ENCODE measurements around the gene PPY. TPM values are rescaled to one million over a fixed set of nuclear protein-coding genes. Genes with fewer than 3 reads are reported as not detected.

Gene PPY
- total RNA-seq, 3 donors from 2014 or later: not detected

- peak within 1 kb of the TSS in 2 of 3 donors; percentile 16 to 53 for H3K4me3 ChIP-seq
- H3K27ac ChIP-seq: no peak within 1 kb of the TSS
- no peaks in the 10 kb centered on the region for H3K36me3 ChIP-seq
- TF ChIP-seq POLR2A (IDR thresholded peaks at IDR 0.05) (no peak), POLR2AphosphoS5 (IDR thresholded peaks at IDR 0.05) (no peak), CTCF (IDR thresholded peaks at IDR 0.05) (no peak)
- DNase-seq (ENCODE audit: low spot score in 2 of 2): no peak
- H3K9me3 ChIP-seq: no peaks in the 10 kb centered on the region
- intact Hi-C loops (cut with DNase I; ENCODE audit: low total_unique reads): no loop called here
- H3K4me1 ChIP-seq: no peaks in the 10 kb centered on the region
- H3K27me3 ChIP-seq: peaks cover 4 to 31% of the 10 kb centered on the region in 2 donors
These were observed 11.5 kb upstream of the PPY start, which contains the start of gene PYY for GRCh38 chr17:43953746-43954145. Gene PYY (minus strand): TSS chr17:43953940. CDS start chr17:43953483, 457 bp downstream.

GRCh38 chr17:43952724-43953666 is 10.7 kb upstream of the PPY start:
- TF ChIP-seq POLR2AphosphoS5 (IDR thresholded peaks at IDR 0.05) (no peak), CTCF (IDR thresholded peaks at IDR 0.05) (no peak), POLR2A (IDR thresholded peaks at IDR 0.05) (no peak)
- no peak overlapping the region for H3K27ac ChIP-seq
- intact Hi-C loops (cut with DNase I; ENCODE audit: low total_unique reads): no loop called here
- H3K36me3 ChIP-seq: no peaks in the 10 kb centered on the region
- H3K27me3 ChIP-seq: peaks cover 4 to 35% of the 10 kb centered on the region in 2 donors
- no peaks in the 10 kb centered on the region for H3K9me3 ChIP-seq
- no peaks in the 10 kb centered on the region for H3K4me1 ChIP-seq
- no peak for DNase-seq (ENCODE audit: low spot score in 2 of 2)
- peak overlapping the region in 2 of 3 donors; percentile 16 to 53 for H3K4me3 ChIP-seq

DNA sequence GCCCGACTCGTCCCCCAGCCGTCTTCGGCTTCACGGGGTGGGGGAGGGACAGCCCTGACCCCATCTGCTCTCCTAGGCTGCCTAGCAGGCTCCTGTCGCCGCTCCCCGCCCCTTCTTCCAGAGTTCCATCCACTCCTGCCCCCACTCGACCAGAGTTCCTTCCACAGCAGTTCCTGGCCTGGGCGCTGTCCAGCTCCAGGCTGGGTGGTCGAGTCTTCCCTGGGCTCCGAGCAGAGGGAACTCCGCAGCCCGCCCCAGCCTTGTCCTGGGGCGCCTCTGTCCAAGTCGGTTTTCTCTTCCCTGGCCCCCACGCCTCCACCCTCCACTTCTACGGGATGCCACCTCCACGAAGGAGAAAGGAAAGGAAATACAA is 10.1 kb upstream of the PPY start:
- H3K4me1 ChIP-seq: no peaks in the 10 kb centered on the region
- intact Hi-C loops (cut with DNase I; ENCODE audit: low total_unique reads): no loop called here
- no peak for DNase-seq (ENCODE audit: low spot score in 2 of 2)
- TF ChIP-seq POLR2AphosphoS5 (IDR thresholded peaks at IDR 0.05): no peak
- no peak for TF ChIP-seq CTCF (IDR thresholded peaks at IDR 0.05)
- no peak for TF ChIP-seq POLR2A (IDR thresholded peaks at IDR 0.05)
- no peaks in the 10 kb centered on the region for H3K36me3 ChIP-seq
- H3K27ac ChIP-seq: no peak overlapping the region
- peak overlapping the region in 2 of 3 donors; percentile 16 to 53 for H3K4me3 ChIP-seq
- no peaks in the 10 kb centered on the region for H3K9me3 ChIP-seq
- peaks cover 4 to 39% of the 10 kb centered on the region in 2 donors for H3K27me3 ChIP-seq

DNA sequence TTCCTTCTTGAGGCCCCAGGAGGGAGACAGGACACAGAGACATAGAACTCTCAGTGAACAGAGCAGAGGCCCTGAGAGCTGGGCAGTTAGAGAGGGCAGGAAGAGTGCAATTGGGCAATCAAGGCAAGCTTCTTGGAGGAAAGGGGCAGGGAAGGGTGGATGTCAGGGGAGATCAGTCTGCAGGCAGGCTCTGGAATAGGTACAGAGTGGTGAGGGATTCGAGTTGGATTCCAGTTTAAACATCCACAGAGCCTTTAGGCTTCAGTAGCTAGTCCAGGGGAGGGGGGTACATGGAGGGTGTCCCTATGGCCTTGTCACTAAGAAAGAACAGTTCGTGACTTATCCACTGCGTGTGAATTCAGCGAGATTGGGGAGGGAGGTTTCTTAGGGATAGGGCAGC is 9.5 kb upstream of the PPY start:
- Histone ChIP-seq H3K4me1 (no peaks in the 10 kb centered on the region), H3K36me3 (no peaks in the 10 kb centered on the region), H3K9me3 (no peaks in the 10 kb centered on the region), H3K27ac (no peak overlapping the region), H3K27me3 (peaks cover 4 to 39% of the 10 kb centered on the region in 2 donors), H3K4me3 (no peak overlapping the region)
- TF ChIP-seq POLR2AphosphoS5 (IDR thresholded peaks at IDR 0.05): no peak
- TF ChIP-seq POLR2A (IDR thresholded peaks at IDR 0.05): no peak
- intact Hi-C loops (cut with DNase I; ENCODE audit: low total_unique reads): no loop called here
- DNase-seq (ENCODE audit: low spot score in 2 of 2): no peak

GRCh38 chr17:43950554-43950953 is 8.3 kb upstream of the PPY start:
- H3K36me3 ChIP-seq: no peaks in the 10 kb centered on the region
- H3K4me3 ChIP-seq: no peak overlapping the region
- no peak overlapping the region for H3K27ac ChIP-seq
- H3K27me3 ChIP-seq: peaks cover 4 to 39% of the 10 kb centered on the region in 2 donors
- TF ChIP-seq POLR2AphosphoS5 (IDR thresholded peaks at IDR 0.05): no peak
- no peak for TF ChIP-seq CTCF (IDR thresholded peaks at IDR 0.05)
- TF ChIP-seq POLR2A (IDR thresholded peaks at IDR 0.05): no peak
- H3K9me3 ChIP-seq: no peaks in the 10 kb centered on the region
- intact Hi-C loops (cut with DNase I; ENCODE audit: low total_unique reads): no loop called here
- DNase-seq (ENCODE audit: low spot score in 2 of 2): no peak
- no peaks in the 10 kb centered on the region for H3K4me1 ChIP-seq
